GM19193 (cell line): Measurements from ENCODE around the gene TDRD9.

Experiments
- POLR2A ChIP-seq: IDR thresholded peaks from 4 replicates; pipeline ENCODE4 v1.6.1; 2011; ENCODE audit not compliant: insufficient read depth, insufficient read length; ENCODE audit errors: extremely low read depth

The TDRD9 gene

DNA sequence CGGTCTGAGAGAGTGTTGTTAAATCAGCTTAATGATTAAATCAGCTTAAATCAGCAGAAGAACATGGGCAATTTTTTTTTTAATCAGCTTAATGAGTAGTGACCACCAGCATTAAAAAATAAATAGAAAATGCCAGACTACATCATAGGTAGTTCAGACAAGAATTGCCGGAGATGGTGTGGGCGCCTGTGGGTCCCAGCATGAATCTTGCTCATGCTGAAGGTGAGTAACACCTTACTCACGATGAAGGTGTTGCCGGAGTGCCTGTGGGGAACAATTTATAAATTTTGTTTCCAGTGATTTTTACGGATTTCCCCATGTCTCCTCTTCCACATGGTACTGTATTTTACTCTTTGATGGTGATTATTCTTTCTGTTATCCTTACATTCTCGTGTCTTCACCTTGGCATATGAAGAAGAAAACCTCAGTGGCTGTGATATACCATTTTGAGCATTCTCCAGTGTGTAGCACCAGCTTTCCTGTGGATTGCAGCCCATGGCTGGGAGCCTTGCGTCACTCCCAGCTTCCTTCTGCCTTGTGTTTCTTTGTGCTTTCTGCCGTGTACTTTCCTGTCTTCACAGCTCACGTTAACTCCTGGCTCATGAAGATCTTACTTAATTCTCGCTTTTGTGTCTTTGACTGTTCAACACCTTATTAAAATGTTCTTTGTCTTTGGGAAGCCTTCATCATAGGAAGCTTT lies 4.7 kb downstream of the TDRD9 start:
- no peak for TF ChIP-seq POLR2A

DNA sequence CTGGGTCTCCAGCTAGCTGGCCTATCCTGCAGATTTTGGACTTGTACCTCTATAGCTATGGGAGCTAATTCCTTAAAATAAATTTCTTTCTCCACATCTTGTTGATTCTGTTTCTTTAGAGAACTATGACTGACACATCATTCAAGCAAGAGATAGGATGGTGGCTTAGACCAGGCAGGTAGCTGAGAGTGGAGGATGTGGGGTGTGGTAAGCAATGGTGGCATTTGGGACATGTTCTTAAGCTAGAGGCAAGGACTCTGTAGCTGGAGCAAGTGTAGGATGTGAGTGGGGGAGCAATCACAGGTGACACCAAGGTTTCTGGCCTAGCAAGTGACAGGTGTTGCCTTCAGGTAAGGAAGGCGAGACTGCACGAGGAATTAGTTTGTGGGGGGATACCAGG lies 6.8 kb downstream of the TDRD9 start:
- TF ChIP-seq POLR2A = no peak

DNA sequence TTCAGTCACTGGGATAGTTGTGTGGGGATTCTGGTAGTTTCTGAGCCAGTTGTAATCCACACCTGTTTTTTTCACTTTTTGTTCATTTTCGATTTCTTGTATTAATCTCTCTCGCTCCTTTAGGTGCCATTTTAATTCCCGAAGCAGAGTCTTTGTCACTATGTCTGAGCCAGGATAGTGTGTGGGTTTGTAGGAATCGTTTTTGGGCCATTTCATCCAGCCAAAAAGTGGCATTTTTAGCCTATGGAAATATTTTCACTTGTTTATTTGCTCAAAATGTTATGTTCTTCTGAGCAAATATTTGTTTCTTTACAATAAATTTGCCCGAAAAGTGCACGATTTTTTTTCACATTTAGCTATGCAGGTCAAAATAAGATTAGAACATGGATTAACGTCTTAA lies 13.2 kb downstream of the TDRD9 start:
- no peak for TF ChIP-seq POLR2A

DNA sequence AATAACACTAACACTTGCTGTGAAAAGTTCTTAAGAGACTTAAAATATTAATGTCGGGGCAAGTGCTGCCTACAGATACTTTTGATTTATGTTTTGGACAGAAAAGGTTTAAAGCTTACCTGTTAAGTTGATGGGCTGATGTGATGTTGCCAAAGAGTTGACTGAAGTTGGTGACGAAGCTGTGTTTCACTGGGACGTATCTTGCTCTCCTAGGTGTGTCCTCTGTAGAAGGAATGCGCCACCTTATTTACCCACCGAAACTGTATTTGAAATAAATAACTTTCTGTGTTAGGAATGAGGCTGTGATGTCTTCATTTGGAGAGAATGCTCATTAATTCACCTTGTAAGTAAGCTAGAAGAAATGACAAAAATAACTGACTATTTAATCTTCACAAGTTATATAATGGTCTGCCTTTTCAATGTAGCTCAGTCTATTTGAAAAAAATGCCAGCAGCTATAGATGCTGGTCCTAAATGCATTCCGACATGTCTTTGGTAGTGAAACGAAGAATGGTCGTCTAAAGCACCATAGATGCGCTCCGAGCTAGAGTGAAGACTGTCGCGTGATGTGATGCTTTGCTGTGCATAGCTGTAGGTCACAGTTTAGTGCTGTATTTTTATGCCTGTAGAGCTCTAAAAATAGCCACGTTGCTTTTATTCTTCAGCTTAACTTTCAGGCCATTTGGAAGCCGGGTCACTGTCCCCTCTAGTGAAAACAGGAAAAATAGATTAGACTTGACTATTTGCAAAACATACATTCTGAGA lies 13.9 kb downstream of the TDRD9 start, which contains the start of gene RD3L:
Gene RD3L (minus strand): TSS at position 557 of the 764 bp plus-strand sequence. CDS start 834 bp downstream, outside the sequence.
- no peak for TF ChIP-seq POLR2A

DNA sequence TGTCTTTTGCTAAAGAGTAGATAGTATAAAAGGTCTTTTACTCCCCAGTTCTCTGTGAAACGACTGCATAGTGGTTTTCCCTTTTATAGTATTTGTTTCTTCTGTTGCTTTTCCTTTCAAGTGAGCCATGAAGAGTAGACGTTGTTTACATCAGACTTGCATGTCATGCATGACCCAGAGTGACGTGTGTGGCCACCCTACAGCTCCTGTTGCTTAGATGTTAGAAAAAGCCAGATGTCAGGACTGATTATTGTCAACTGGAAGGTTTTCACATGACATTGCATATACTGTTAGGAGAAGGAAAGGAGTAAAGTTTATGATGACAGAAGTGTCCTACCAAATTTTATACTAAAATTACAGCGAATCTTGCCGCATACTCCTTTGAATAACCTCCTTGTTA lies 15.4 kb downstream of the TDRD9 start:
- no peak for TF ChIP-seq POLR2A

DNA sequence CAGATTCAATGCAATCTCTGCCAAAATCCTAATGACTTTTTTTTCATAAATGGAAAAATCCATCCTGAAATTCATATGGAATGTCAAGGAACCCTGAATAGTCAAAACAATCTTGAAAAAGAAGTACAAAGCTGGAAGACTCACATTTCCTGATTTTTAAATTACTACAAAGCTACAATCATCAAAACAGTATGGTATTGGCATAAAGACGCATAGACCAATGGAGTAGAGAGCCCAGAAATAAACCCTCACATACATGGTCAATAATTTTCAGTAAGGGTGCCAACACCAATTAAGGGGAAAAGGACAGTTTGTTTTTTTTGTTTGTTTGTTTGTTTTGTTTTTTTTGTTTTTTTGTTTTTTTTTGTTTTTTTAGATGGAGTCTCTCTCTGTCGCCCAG lies 18.7 kb downstream of the TDRD9 start:
- TF ChIP-seq POLR2A = no peak

DNA sequence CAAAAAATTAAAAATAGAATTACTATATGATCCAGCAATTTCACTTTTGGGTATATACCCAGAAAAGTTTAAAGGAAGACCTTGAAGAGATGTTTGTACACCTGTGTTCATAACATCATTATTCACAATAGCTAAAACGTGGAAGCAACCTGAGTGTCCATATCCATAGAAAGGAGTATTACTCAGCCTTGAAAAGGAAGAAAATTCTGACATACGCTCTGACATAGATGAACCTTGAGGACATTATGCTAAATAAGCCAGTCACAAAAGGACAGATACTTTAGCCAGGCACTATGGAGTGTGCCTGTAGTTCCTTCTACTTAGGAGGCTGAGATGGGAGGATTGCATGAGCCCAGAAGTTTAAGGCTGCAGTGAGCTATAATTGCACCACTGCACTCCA lies 20.2 kb downstream of the TDRD9 start:
- no peak for TF ChIP-seq POLR2A

DNA sequence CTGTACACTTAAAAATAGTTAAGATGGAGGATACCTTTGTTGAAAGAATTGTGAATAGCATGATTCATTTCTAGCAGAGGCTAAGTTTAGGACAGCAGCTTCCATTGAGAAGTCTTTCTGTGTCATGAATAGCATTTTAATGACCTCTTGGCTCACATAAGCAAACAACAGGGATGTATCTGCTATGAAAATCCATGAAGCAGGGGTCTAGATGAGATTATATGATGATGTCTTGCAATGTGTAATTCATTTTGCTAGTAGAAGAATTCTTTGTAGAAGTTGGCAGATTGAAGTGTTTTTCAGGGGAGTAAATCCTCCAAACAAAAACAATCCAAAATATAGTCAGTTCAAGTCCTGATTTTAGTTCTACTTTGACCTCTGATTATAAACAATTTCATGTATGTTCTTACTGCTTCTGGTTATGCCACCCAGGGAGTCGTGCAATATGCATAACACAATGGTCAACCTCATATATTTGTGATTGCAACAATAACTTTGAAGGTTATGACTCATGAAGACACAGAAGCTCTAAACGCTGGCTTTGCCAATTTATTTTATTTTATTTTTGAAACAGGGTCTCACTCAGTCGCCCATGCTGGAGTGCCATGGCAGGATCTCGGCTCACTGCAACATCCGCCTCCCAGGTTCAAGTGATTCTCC lies 21.0 kb downstream of the TDRD9 start:
- TF ChIP-seq POLR2A = no peak

DNA sequence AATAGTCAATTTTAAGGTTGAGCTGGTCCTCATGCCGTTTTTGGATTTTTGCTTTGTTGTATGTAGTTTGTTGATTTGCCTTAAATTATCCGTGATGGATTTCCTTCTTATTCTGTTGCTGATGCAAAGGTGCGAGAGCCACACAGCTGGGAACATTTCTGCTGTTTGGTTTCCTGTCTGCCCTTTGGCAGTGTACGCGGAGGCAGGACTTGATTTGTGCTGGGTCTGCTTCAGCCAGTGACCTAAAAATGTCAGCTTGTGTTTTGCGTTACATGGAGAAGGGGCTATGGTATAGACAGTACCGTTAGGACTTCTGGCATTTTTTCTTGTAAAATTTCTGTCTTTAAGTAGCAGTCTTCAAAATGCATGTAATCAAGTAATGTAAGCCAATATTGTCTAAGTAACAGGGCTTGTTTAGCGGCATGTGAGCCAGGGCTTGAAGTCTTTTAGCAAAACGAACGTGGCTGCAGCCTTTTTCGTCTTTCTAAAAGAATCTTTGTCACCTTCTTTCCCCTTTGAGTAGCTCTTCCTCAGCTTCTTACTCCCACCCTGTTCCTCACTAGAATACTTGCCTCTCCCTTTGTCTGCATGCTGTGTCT lies 32.3 kb downstream of the TDRD9 start:
- TF ChIP-seq POLR2A = no peak

DNA sequence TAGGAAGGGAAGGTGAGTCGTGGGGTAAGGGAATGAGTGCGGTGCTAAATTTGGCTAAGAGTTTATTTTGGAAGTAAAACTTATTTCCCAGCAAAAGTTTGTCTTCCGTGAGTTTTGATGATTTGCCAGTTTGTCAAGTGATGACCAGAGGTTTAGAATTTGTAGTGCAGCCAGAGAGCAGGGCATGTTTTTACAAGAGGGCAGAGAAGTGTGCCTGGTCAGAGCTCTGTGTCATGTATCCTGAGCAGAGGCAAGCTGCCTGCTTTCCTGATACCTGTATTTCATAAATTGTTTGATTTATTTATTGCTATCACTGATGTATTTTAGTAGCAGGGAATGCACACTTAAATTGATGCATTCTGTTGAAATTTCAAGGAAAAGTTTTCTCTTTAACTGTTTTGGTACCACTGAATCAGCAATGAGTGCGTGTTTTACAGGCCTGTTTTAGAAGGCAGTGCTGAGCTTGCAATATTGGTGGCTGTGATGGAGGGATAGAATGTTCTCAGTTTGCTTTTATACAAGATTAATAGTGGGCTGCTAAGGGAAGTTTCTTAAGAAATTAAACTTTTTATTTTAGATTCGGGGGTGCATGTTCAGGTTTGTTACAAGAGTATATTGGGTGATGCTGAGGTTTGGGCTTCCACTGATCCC lies 33.8 kb downstream of the TDRD9 start:
- TF ChIP-seq POLR2A = no peak

DNA sequence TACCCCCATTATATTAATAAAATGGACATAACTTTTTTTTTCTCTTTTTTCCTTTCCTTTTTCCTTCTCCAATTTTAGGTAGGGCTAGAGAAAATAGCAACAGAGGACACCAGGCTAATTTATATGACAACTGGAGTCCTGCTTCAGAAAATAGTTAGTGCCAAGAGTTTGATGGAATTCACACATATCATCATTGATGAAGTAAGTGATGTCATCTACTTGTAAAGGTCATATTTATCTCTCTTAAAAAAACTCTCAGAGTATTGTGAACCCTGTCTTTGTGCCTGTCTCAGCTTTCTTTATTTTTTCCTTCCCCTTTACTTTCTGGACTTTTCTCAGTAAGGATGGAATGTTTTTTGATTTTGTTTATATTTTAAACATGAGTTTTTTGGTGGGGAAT lies 38.4 kb downstream of the TDRD9 start:
- TF ChIP-seq POLR2A = no peak

DNA sequence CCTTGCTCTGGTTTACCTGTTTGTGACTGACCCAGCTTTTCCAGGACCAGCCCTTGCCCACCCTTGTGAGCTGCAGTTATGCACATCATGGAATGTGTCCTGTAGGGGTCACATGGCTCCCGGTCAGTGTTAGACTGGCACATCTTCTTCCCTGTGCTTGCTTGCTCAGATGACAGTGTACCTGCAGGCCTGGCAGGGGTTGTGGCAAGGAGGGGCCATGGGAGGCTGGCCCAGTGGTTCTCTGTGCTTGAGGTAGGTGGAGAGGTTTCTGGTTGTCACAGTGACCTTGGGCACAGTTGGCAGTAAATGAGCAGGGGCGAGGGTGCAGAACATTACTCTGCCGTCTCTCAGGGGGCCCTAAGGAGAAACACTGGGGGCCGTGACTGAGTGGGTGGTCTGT lies 41.7 kb downstream of the TDRD9 start:
- no peak for TF ChIP-seq POLR2A

DNA sequence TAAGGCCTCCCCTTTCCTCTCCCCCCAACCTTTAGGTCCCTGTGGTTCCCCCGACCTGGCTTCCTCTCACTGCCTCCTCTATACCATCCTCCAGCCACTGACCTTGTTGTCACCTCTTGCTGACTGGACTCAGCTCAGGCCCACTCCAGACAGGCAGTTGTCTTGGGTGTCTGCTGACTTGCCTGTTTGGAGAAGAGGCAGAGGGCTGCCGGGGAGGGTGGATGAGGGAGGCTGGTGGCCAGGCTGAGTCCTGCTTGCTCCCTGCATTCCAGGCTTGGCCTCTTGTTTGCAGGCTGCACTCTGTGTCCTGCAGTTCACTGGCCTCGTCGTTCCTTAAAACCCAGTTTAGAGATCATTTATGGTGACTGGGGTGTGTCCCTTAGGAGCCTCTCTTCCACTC lies 45.1 kb downstream of the TDRD9 start:
- no peak for TF ChIP-seq POLR2A

DNA sequence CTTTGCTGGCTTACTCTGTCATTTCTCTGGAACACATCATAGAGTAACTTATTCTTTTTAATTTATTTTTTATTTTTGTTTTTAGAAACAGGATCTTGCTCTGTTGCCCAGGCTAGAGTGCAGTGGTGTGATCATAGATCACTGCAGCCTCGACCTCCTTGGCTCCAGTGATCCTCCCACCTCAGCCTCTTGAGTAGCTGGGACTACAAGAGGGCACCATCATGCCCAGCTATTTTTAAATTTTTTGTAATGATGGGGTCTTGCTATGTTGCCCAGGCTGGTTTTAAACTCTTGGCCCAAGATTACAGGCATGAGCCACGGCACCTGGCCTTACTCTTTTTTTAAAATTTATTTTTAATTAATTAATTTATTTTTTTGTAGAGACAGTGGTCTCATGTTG lies 46.3 kb downstream of the TDRD9 start:
- no peak for TF ChIP-seq POLR2A

DNA sequence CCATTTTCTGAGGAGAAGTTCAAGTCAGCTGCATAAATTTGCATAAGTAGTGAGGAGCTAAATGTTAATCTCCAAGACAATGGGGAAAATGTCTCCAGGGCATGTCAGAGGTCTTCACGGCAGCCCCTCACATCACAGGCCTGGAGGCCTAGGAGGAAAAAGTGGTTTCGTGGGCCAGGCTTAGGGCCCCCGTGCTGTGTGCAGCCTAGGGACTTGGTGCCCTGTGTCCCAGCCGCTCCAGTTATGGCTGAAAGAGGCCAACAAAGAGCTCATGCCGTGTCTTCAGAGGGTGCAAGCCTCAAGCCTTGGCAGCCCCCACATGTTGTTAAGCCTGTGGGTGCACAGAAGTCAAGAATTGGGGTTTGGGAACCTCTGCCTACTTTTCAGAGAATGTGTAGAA lies 55.9 kb downstream of the TDRD9 start:
- TF ChIP-seq POLR2A = no peak
